ENCODE measurements around the gene MAST4.

The MAST4 gene

GRCh38 chr5:67025457-67025856 is 429.3 kb downstream of the MAST4 start:
- Histone ChIP-seq H3K27me3 (replicated peaks in 2 of 5; ENCODE audit: control insufficient read depth in 4 of 5, insufficient read depth in 5 of 5, low read length in 4 of 5) (no peaks in the 10 kb centered on the region), H3K27ac (ENCODE audit: insufficient read depth in 1 of 2, low read depth in 1 of 2, low read length in 2 of 2, poor library complexity in 1 of 2, severe bottlenecking in 2 of 2) (no peak overlapping the region), H3K4me3 (ENCODE audit: control insufficient read depth in 1 of 7, extremely low read depth in 1 of 7, insufficient read depth in 4 of 7, low read depth in 2 of 7, low read length in 6 of 7) (no peak overlapping the region), H3K9me3 (ENCODE audit: control extremely low read depth in 1 of 5, control insufficient read depth in 4 of 5, insufficient read depth in 2 of 5, low read depth in 1 of 5, low read length in 4 of 5) (no peaks in the 10 kb centered on the region), H3K4me1 (ENCODE audit: control extremely low read depth in 1 of 4, control insufficient read depth in 4 of 4, insufficient read depth in 4 of 4, low read length in 3 of 4) (peaks cover 0 to 26% (median 2%) of the 10 kb centered on the region in 4 experiments), H3K36me3 (ENCODE audit: control insufficient read depth in 4 of 4, insufficient read depth in 4 of 4, low read length in 3 of 4) (peaks cover 0 to 3% (median 1%) of the 10 kb centered on the region in 4 experiments)
- POLR2A ChIA-PET, result interaction anchor here (1.3 kb wide), 1 partner anchor 8 kb away, joined by 4 read pairs; no protein-coding TSS in a partner anchor
- no peak for DNase-seq
- 88% methylated on average over 1 of the region's 2 CpGs for WGBS (ENCODE audit: insufficient coverage)
- CTCF ChIA-PET, result interaction anchor here (0.7 kb wide), 1 partner anchor 14 kb away, joined by 3 read pairs; no protein-coding TSS in a partner anchor

- ChIA-PET POLR2A (interaction anchor here (1.3 kb wide), 1 partner anchor 9 kb away, joined by 4 read pairs; no protein-coding TSS in a partner anchor), CTCF (no interaction called here)
- Histone ChIP-seq H3K4me1 (ENCODE audit: control extremely low read depth in 1 of 4, control insufficient read depth in 4 of 4, insufficient read depth in 4 of 4, low read length in 3 of 4) (peaks cover 0 to 34% (median 4%) of the 10 kb centered on the region in 4 experiments), H3K27ac (ENCODE audit: insufficient read depth in 1 of 2, low read depth in 1 of 2, low read length in 2 of 2, poor library complexity in 1 of 2, severe bottlenecking in 2 of 2) (no peak overlapping the region), H3K9me3 (ENCODE audit: control extremely low read depth in 1 of 5, control insufficient read depth in 4 of 5, insufficient read depth in 2 of 5, low read depth in 1 of 5, low read length in 4 of 5) (no peaks in the 10 kb centered on the region), H3K27me3 (replicated peaks in 2 of 5; ENCODE audit: control insufficient read depth in 4 of 5, insufficient read depth in 5 of 5, low read length in 4 of 5) (no peaks in the 10 kb centered on the region), H3K4me3 (ENCODE audit: control insufficient read depth in 1 of 7, extremely low read depth in 1 of 7, insufficient read depth in 4 of 7, low read depth in 2 of 7, low read length in 6 of 7) (no peak overlapping the region), H3K36me3 (ENCODE audit: control insufficient read depth in 4 of 4, insufficient read depth in 4 of 4, low read length in 3 of 4) (peaks cover 0 to 3% (median 1%) of the 10 kb centered on the region in 4 experiments)
- DNase-seq, result no peak
- no CpG with 5 or more reads among the region's 1 CpG for WGBS (ENCODE audit: insufficient coverage)
Observed at GRCh38 chr5:67026278-67026677, 430.1 kb downstream of the MAST4 start.

- WGBS (ENCODE audit: insufficient coverage), result 100% methylated on average over 2 of the region's 2 CpGs
- POLR2A ChIA-PET, result interaction anchor here (1.7 kb wide), 1 partner anchor 11 kb away, joined by 4 read pairs; no protein-coding TSS in a partner anchor
- H3K27ac ChIP-seq (ENCODE audit: insufficient read depth in 1 of 2, low read depth in 1 of 2, low read length in 2 of 2, poor library complexity in 1 of 2, severe bottlenecking in 2 of 2), result no peak overlapping the region
- H3K4me3 ChIP-seq (ENCODE audit: control insufficient read depth in 1 of 7, extremely low read depth in 1 of 7, insufficient read depth in 4 of 7, low read depth in 2 of 7, low read length in 6 of 7), result no peak overlapping the region
- H3K36me3 ChIP-seq (ENCODE audit: control insufficient read depth in 4 of 4, insufficient read depth in 4 of 4, low read length in 3 of 4), result peaks cover 0 to 3% (median 1%) of the 10 kb centered on the region in 4 experiments
- no peak for DNase-seq
- peaks cover 0 to 43% (median 12%) of the 10 kb centered on the region in 4 experiments for H3K4me1 ChIP-seq (ENCODE audit: control extremely low read depth in 1 of 4, control insufficient read depth in 4 of 4, insufficient read depth in 4 of 4, low read length in 3 of 4)
- H3K9me3 ChIP-seq (ENCODE audit: control extremely low read depth in 1 of 5, control insufficient read depth in 4 of 5, insufficient read depth in 2 of 5, low read depth in 1 of 5, low read length in 4 of 5), result no peaks in the 10 kb centered on the region
- H3K27me3 ChIP-seq (replicated peaks in 2 of 5; ENCODE audit: control insufficient read depth in 4 of 5, insufficient read depth in 5 of 5, low read length in 4 of 5), result no peaks in the 10 kb centered on the region
- CTCF ChIA-PET, result interaction anchor here (0.6 to 1.0 kb wide), 2 partner anchors 11 to 26 kb away, joined by 3 read pairs; no protein-coding TSS in a partner anchor
Observed at GRCh38 chr5:67027171-67027570, 431.0 kb downstream of the MAST4 start.

GRCh38 chr5:67028371-67028770 is 432.2 kb downstream of the MAST4 start:
- no peak overlapping the region for H3K4me3 ChIP-seq (ENCODE audit: control insufficient read depth in 1 of 7, extremely low read depth in 1 of 7, insufficient read depth in 4 of 7, low read depth in 2 of 7, low read length in 6 of 7)
- WGBS (ENCODE audit: insufficient coverage), result 90% methylated on average over 4 of the region's 4 CpGs
- ChIA-PET CTCF (no interaction called here), POLR2A (interaction anchor here (1.0 to 1.7 kb wide), 2 partner anchors 13 to 25 kb away, joined by 3 to 4 read pairs; no protein-coding TSS in a partner anchor)
- DNase-seq, result no peak
- H3K9me3 ChIP-seq (ENCODE audit: control extremely low read depth in 1 of 5, control insufficient read depth in 4 of 5, insufficient read depth in 2 of 5, low read depth in 1 of 5, low read length in 4 of 5), result no peaks in the 10 kb centered on the region
- H3K36me3 ChIP-seq (ENCODE audit: control insufficient read depth in 4 of 4, insufficient read depth in 4 of 4, low read length in 3 of 4), result peaks cover 0 to 3% (median 0%) of the 10 kb centered on the region in 4 experiments
- no peaks in the 10 kb centered on the region for H3K27me3 ChIP-seq (replicated peaks in 2 of 5; ENCODE audit: control insufficient read depth in 4 of 5, insufficient read depth in 5 of 5, low read length in 4 of 5)
- peaks cover 1 to 53% (median 19%) of the 10 kb centered on the region in 4 experiments for H3K4me1 ChIP-seq (ENCODE audit: control extremely low read depth in 1 of 4, control insufficient read depth in 4 of 4, insufficient read depth in 4 of 4, low read length in 3 of 4)
- no peak overlapping the region for H3K27ac ChIP-seq (ENCODE audit: insufficient read depth in 1 of 2, low read depth in 1 of 2, low read length in 2 of 2, poor library complexity in 1 of 2, severe bottlenecking in 2 of 2)

- Histone ChIP-seq H3K27ac (ENCODE audit: insufficient read depth in 1 of 2, low read depth in 1 of 2, low read length in 2 of 2, poor library complexity in 1 of 2, severe bottlenecking in 2 of 2) (no peak overlapping the region), H3K4me3 (ENCODE audit: control insufficient read depth in 1 of 7, extremely low read depth in 1 of 7, insufficient read depth in 4 of 7, low read depth in 2 of 7, low read length in 6 of 7) (no peak overlapping the region), H3K36me3 (ENCODE audit: control insufficient read depth in 4 of 4, insufficient read depth in 4 of 4, low read length in 3 of 4) (peaks cover 0 to 3% (median 0%) of the 10 kb centered on the region in 4 experiments), H3K9me3 (ENCODE audit: control extremely low read depth in 1 of 5, control insufficient read depth in 4 of 5, insufficient read depth in 2 of 5, low read depth in 1 of 5, low read length in 4 of 5) (no peaks in the 10 kb centered on the region), H3K27me3 (replicated peaks in 2 of 5; ENCODE audit: control insufficient read depth in 4 of 5, insufficient read depth in 5 of 5, low read length in 4 of 5) (no peaks in the 10 kb centered on the region), H3K4me1 (ENCODE audit: control extremely low read depth in 1 of 4, control insufficient read depth in 4 of 4, insufficient read depth in 4 of 4, low read length in 3 of 4) (peaks cover 7 to 59% (median 23%) of the 10 kb centered on the region in 4 experiments)
- ChIA-PET CTCF (no interaction called here), POLR2A (interaction anchor here (1.7 kb wide), 1 partner anchor 13 kb away, joined by 4 read pairs; no protein-coding TSS in a partner anchor)
- DNase-seq, result no peak
- WGBS (ENCODE audit: insufficient coverage), result 100% methylated on average over 1 of the region's 4 CpGs
Observed at GRCh38 chr5:67028941-67029340, 432.7 kb downstream of the MAST4 start.

GRCh38 chr5:67029481-67029880 is 433.3 kb downstream of the MAST4 start:
- Histone ChIP-seq H3K27ac (ENCODE audit: insufficient read depth in 1 of 2, low read depth in 1 of 2, low read length in 2 of 2, poor library complexity in 1 of 2, severe bottlenecking in 2 of 2) (no peak overlapping the region), H3K4me1 (ENCODE audit: control extremely low read depth in 1 of 4, control insufficient read depth in 4 of 4, insufficient read depth in 4 of 4, low read length in 3 of 4) (peaks cover 11 to 64% (median 28%) of the 10 kb centered on the region in 4 experiments), H3K27me3 (replicated peaks in 2 of 5; ENCODE audit: control insufficient read depth in 4 of 5, insufficient read depth in 5 of 5, low read length in 4 of 5) (no peaks in the 10 kb centered on the region), H3K4me3 (ENCODE audit: control insufficient read depth in 1 of 7, extremely low read depth in 1 of 7, insufficient read depth in 4 of 7, low read depth in 2 of 7, low read length in 6 of 7) (no peak overlapping the region), H3K9me3 (ENCODE audit: control extremely low read depth in 1 of 5, control insufficient read depth in 4 of 5, insufficient read depth in 2 of 5, low read depth in 1 of 5, low read length in 4 of 5) (no peaks in the 10 kb centered on the region), H3K36me3 (ENCODE audit: control insufficient read depth in 4 of 4, insufficient read depth in 4 of 4, low read length in 3 of 4) (peaks cover 0 to 3% (median 0%) of the 10 kb centered on the region in 4 experiments)
- ChIA-PET CTCF (no interaction called here), POLR2A (no interaction called here)
- DNase-seq, result no peak

GRCh38 chr5:67030289-67031056 is 434.3 kb downstream of the MAST4 start:
- H3K27me3 ChIP-seq (replicated peaks in 2 of 5; ENCODE audit: control insufficient read depth in 4 of 5, insufficient read depth in 5 of 5, low read length in 4 of 5), result no peaks in the 10 kb centered on the region
- POLR2A ChIA-PET, result no interaction called here
- H3K4me1 ChIP-seq (ENCODE audit: control extremely low read depth in 1 of 4, control insufficient read depth in 4 of 4, insufficient read depth in 4 of 4, low read length in 3 of 4), result peaks cover 11 to 73% (median 36%) of the 10 kb centered on the region in 4 experiments
- peaks cover 0 to 3% (median 0%) of the 10 kb centered on the region in 4 experiments for H3K36me3 ChIP-seq (ENCODE audit: control insufficient read depth in 4 of 4, insufficient read depth in 4 of 4, low read length in 3 of 4)
- H3K4me3 ChIP-seq (ENCODE audit: control insufficient read depth in 1 of 7, extremely low read depth in 1 of 7, insufficient read depth in 4 of 7, low read depth in 2 of 7, low read length in 6 of 7), result no peak overlapping the region
- H3K27ac ChIP-seq (ENCODE audit: insufficient read depth in 1 of 2, low read depth in 1 of 2, low read length in 2 of 2, poor library complexity in 1 of 2, severe bottlenecking in 2 of 2), result peak overlapping the region in 1 of 2 experiments; percentile 7
- DNase-seq, result no peak
- CTCF ChIA-PET, result interaction anchor here (0.7 to 1.5 kb wide), 3 partner anchors 8 to 18 kb away, joined by 4 read pairs; no protein-coding TSS in a partner anchor
- no peaks in the 10 kb centered on the region for H3K9me3 ChIP-seq (ENCODE audit: control extremely low read depth in 1 of 5, control insufficient read depth in 4 of 5, insufficient read depth in 2 of 5, low read depth in 1 of 5, low read length in 4 of 5)
- no CpG with 5 or more reads among the region's 2 CpGs for WGBS (ENCODE audit: insufficient coverage)
